SK-N-SH (cell line): ENCODE measurements around the gene MEGF8. TPM values are rescaled to one million over a fixed set of nuclear protein-coding genes. Genes with fewer than 3 reads are reported as not detected.

Experiments
- CTCF ChIA-PET: fragments of 300-600, 350-600 bp; formaldehyde crosslinking; extraction: SDS; loops from one replicate; lab custom pipeline; 2021; lab: Yijun Ruan, JAX
- POLR2A ChIA-PET: fragments of 350-600 bp; sonication (Branson Sonifier 250); formaldehyde crosslinking; extraction: SDS; loops from one replicate; lab custom pipeline; 2020; ENCODE audit warnings: antibody characterized with exemption, inconsistent platforms; lab: Yijun Ruan, JAX
- DNase-seq: peaks from one replicate; pipeline ENCODE4 v3.0.0; 2012
- H2AFZ ChIP-seq: fragments of 200-600 bp; sonication (generic); 2 replicates; pipeline ENCODE4 v1.8.1; 2016; ENCODE audit warnings: antibody characterized with exemption, mild to moderate bottlenecking, low read depth
- H3F3A ChIP-seq: fragments of 200-600 bp; sonication (generic); replicated peaks from 2 replicates; pipeline ENCODE3; 2016; ENCODE audit warnings: antibody characterized with exemption, mild to moderate bottlenecking; ENCODE audit not compliant: insufficient read depth
- H3K27ac ChIP-seq, 2 experiments: fragments of 200-500 bp in 1 of 2; fragments of 200-600 bp in 1 of 2; sonication (Bioruptor generic) in 1 of 2; sonication (generic), shearing (Covaris generic) in 1 of 2; 2 replicates each; pipeline versions ENCODE4 v1.5.1 to v1.6.1; 2014 to 2016; ENCODE audit warnings: low read depth in 2 of 2, inconsistent platforms in 1 of 2, low read length in 1 of 2, mild to moderate bottlenecking in 1 of 2, mixed read lengths in 1 of 2
- H3K27me3 ChIP-seq: fragments of 200-600 bp; sonication (generic), shearing (Covaris generic); 2 replicates; pipeline ENCODE4 v1.6.1; 2016; ENCODE audit warnings: mixed run types; ENCODE audit not compliant: insufficient read depth
- H3K36me3 ChIP-seq, 2 experiments: fragments of 200-500 bp in 1 of 2; fragments of 200-600 bp in 1 of 2; sonication (Bioruptor generic) in 1 of 2; sonication (generic) in 1 of 2; replicated peaks in 1 of 2; 2 replicates each; pipeline versions ENCODE3 to v1.5.1; 2014 to 2016; ENCODE audit warnings: low read length in 1 of 2, mild to moderate bottlenecking in 1 of 2; ENCODE audit not compliant: insufficient read depth in 2 of 2, control insufficient read depth in 1 of 2
- H3K4me1 ChIP-seq, 2 experiments: fragments of 200-500 bp in 1 of 2; fragments of 200-600 bp in 1 of 2; sonication (Bioruptor generic) in 1 of 2; sonication (generic), shearing (Covaris generic) in 1 of 2; 2 replicates each; pipeline versions ENCODE4 v1.5.1 to v1.6.1; 2014 to 2016; ENCODE audit warnings: low read depth in 1 of 2, low read length in 1 of 2, mixed run types in 1 of 2; ENCODE audit not compliant: insufficient read depth in 2 of 2, control insufficient read depth in 1 of 2
- H3K4me2 ChIP-seq: fragments of 200-600 bp; sonication (generic), shearing (Covaris generic); 2 replicates; pipeline ENCODE4 v1.6.1; 2017; ENCODE audit warnings: mixed run types
- H3K4me3 ChIP-seq, 2 experiments: fragments of 200-500 bp in 1 of 2; fragments of 200-600 bp in 1 of 2; sonication (Bioruptor generic) in 1 of 2; sonication (generic), shearing (Covaris generic) in 1 of 2; 2 replicates each; pipeline versions ENCODE4 v1.5.1 to v1.8.1; 2014 to 2016; ENCODE audit warnings: low read depth in 2 of 2, inconsistent platforms in 1 of 2, low read length in 1 of 2, mild to moderate bottlenecking in 1 of 2, mixed read lengths in 1 of 2, moderate library complexity in 1 of 2
- H3K79me2 ChIP-seq: fragments of 200-600 bp; sonication (generic); 2 replicates; pipeline ENCODE4 v1.8.1; 2017; ENCODE audit warnings: mild to moderate bottlenecking; ENCODE audit not compliant: insufficient read depth
- H3K9ac ChIP-seq: fragments of 200-600 bp; sonication (generic); 2 replicates; pipeline ENCODE4 v1.6.1; 2017; ENCODE audit warnings: mixed run types
- H3K9me2 ChIP-seq: fragments of 200-600 bp; sonication (generic); 2 replicates; pipeline ENCODE4 v1.6.1; 2017; ENCODE audit warnings: mixed run types
- H3K9me3 ChIP-seq: fragments of 200-600 bp; sonication (generic); 2 replicates; pipeline ENCODE4 v1.6.1; 2017; ENCODE audit warnings: mixed run types, mild to moderate bottlenecking, moderate library complexity
- H4K20me1 ChIP-seq: fragments of 200-600 bp; sonication (generic); 2 replicates; pipeline ENCODE4 v1.6.1; 2017; ENCODE audit warnings: mild to moderate bottlenecking, mixed run types; ENCODE audit not compliant: insufficient read depth
- ELF1 ChIP-seq: IDR thresholded peaks from 2 replicates; pipeline ENCODE4 v1.4.0; 2012
- EP300 ChIP-seq, 2 experiments: IDR thresholded peaks; 2 replicates each; pipeline versions ENCODE4 v1.4.0 to v1.6.1; 2012; ENCODE audit warnings: borderline replicate concordance in 1 of 2, low read depth in 1 of 2, low read length in 1 of 2
- EZH2phosphoT487 ChIP-seq: fragments of 200-600 bp; sonication (generic); IDR thresholded peaks from 2 replicates; pipeline ENCODE4 v1.6.1; 2017; ENCODE audit warnings: low read depth, mixed run types, mild to moderate bottlenecking, antibody characterized with exemption, moderate library complexity, borderline replicate concordance
- FOSL2 ChIP-seq: IDR thresholded peaks from 2 replicates; pipeline ENCODE4 v1.4.0; 2012; ENCODE audit warnings: low read depth, mild to moderate bottlenecking, moderate library complexity, borderline replicate concordance
- JUND ChIP-seq: IDR thresholded peaks from 2 replicates; pipeline ENCODE4 v1.4.0; 2012
- MXI1 ChIP-seq: IDR thresholded peaks from 2 replicates; pipeline ENCODE4 v1.6.1; 2012; ENCODE audit warnings: mild to moderate bottlenecking, low read depth, low read length, improper control_type of control experiment
- NFIC ChIP-seq: IDR thresholded peaks from 2 replicates; pipeline ENCODE4 v1.4.0; 2012; ENCODE audit warnings: borderline replicate concordance
- NRF1 ChIP-seq: IDR thresholded peaks from 2 replicates; pipeline ENCODE4 v1.6.1; 2012; ENCODE audit warnings: low read depth, mild to moderate bottlenecking, low read length
- RAD21 ChIP-seq: IDR thresholded peaks from 2 replicates; pipeline ENCODE4 v1.6.1; 2012; ENCODE audit warnings: mild to moderate bottlenecking, low read length
- RCOR1 ChIP-seq: fragments of 150-350 bp; IDR thresholded peaks from 2 replicates; pipeline ENCODE4 v1.6.1; 2017; ENCODE audit warnings: antibody characterized with exemption, low read length
- RFX5 ChIP-seq: IDR thresholded peaks from 2 replicates; pipeline ENCODE4 v1.6.1; 2012; ENCODE audit warnings: mild to moderate bottlenecking, improper control_type of control experiment, low read length
- RXRA ChIP-seq: IDR thresholded peaks from 2 replicates; pipeline ENCODE4 v1.4.0; 2012; ENCODE audit warnings: low read depth, mild to moderate bottlenecking, borderline replicate concordance
- TAF1 ChIP-seq: IDR thresholded peaks from 2 replicates; pipeline ENCODE4 v1.6.1; 2012; ENCODE audit warnings: low read depth, mild to moderate bottlenecking, low read length, moderate library complexity, borderline replicate concordance
- TCF12 ChIP-seq: IDR thresholded peaks from 2 replicates; pipeline ENCODE4 v1.4.0; 2012
- WGBS: methylation state at CpG from one replicate; pipeline ENCODE4 v1.1.6; 2017; ENCODE audit warnings: low lambda C conversion rate; 5-methylcytosine and 5-hydroxymethylcytosine counted together
- polyA plus RNA-seq, 3 experiments: library from polyadenylated mRNA; depleted of rRNA; stranded (reverse); fragments of >200 nt; gene quantifications; 2 replicates each; pipeline ENCODE4 v1.2.3, GENCODE V29; 2012
- TF ChIP-seq, protein P1 (sequence below): fragments of 150-350 bp; IDR thresholded peaks from 2 replicates; pipeline ENCODE4 v1.6.1; 2017; ENCODE audit warnings: antibody characterized with exemption, low read length, low read depth, borderline replicate concordance
- TF ChIP-seq, protein P2 (sequence below): IDR thresholded peaks from 2 replicates; pipeline ENCODE4 v1.4.0; 2012; ENCODE audit warnings: low read depth, borderline replicate concordance
- TF ChIP-seq, protein P3 (sequence below): IDR thresholded peaks from 2 replicates; pipeline ENCODE4 v1.6.1; 2012; ENCODE audit warnings: mild to moderate bottlenecking, low read depth, low read length, moderate library complexity

The MEGF8 gene
- polyA plus RNA-seq, 1 of the 3 experiments (the other 2 are of a cell fraction), result 19.1 TPM

DNA sequence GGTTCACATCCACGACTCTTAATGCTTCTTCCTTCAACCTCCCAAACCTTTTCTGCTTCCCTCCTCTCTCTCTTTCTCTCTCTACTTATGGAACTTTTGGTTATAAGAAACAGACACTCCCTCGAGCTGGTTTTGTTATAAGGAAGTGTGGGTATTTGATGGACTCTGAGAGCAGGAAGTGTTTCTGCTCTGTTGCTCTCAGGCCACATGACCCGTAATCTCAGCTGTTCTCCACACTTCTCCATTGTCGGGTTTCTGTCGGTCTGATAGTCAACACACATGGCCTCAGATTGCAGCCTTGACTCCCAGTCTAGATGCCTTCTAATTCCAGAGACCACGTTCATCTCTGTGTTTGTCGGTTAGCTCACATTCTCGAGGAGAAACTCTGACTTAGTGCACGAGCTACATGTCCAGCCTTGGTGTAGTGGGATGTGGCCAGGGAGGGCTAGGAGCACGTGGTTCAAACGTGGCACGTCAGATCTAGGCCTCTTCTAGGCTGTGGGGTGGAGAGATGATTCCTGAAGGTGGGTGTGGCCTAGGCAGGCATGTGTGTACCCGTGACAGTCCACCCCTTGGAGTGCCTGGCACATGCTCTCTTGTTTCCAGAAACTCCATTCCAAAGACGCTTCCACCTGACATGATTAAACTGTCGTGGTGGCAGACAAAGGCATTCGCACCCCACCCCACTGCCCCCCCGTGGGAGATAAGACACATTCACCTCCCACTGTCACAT is 38.3 kb downstream of the MEGF8 start:
- Histone ChIP-seq H3K9me3 (no peaks in the 10 kb centered on the region), H3K4me3 (no peak overlapping the region), H3K4me2 (no peak overlapping the region), H3K79me2 (no peaks in the 10 kb centered on the region), H3K27me3 (no peaks in the 10 kb centered on the region), H3K9ac (no peak overlapping the region), H3K36me3 (peaks cover 10 to 15% of the 10 kb centered on the region in 2 experiments), H3F3A (no peaks in the 10 kb centered on the region), H4K20me1 (no peaks in the 10 kb centered on the region), H2AFZ (no peak overlapping the region), H3K4me1 (no peaks in the 10 kb centered on the region; a peak in 1 of 4 replicates), H3K9me2 (no peaks in the 10 kb centered on the region), H3K27ac (no peak overlapping the region)
- ChIA-PET CTCF (interaction anchor here (0.6 kb wide), 1 partner anchor 15 kb away, joined by 3 read pairs; no protein-coding TSS in a partner anchor), POLR2A (no interaction called here)
- DNase-seq, result no peak
- TF ChIP-seq EZH2phosphoT487 (no peak), RFX5 (no peak), RXRA (no peak), TAF1 (no peak), ELF1 (no peak), TCF12 (no peak), MXI1 (no peak), NRF1 (no peak), RCOR1 (no peak), RAD21 (no peak), NFIC (no peak), JUND (no peak), FOSL2 (no peak), EP300 (IDR thresholded peaks at IDR 0.05; ENCODE audit: borderline replicate concordance in 1 of 2, low read depth in 1 of 2, low read length in 1 of 2) (no peak)
- TF ChIP-seq, protein P1, sequence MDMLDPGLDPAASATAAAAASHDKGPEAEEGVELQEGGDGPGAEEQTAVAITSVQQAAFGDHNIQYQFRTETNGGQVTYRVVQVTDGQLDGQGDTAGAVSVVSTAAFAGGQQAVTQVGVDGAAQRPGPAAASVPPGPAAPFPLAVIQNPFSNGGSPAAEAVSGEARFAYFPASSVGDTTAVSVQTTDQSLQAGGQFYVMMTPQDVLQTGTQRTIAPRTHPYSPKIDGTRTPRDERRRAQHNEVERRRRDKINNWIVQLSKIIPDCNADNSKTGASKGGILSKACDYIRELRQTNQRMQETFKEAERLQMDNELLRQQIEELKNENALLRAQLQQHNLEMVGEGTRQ, result no peak
- TF ChIP-seq, protein P2, sequence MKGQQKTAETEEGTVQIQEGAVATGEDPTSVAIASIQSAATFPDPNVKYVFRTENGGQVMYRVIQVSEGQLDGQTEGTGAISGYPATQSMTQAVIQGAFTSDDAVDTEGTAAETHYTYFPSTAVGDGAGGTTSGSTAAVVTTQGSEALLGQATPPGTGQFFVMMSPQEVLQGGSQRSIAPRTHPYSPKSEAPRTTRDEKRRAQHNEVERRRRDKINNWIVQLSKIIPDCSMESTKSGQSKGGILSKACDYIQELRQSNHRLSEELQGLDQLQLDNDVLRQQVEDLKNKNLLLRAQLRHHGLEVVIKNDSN, result no peak
- TF ChIP-seq, protein P3, sequence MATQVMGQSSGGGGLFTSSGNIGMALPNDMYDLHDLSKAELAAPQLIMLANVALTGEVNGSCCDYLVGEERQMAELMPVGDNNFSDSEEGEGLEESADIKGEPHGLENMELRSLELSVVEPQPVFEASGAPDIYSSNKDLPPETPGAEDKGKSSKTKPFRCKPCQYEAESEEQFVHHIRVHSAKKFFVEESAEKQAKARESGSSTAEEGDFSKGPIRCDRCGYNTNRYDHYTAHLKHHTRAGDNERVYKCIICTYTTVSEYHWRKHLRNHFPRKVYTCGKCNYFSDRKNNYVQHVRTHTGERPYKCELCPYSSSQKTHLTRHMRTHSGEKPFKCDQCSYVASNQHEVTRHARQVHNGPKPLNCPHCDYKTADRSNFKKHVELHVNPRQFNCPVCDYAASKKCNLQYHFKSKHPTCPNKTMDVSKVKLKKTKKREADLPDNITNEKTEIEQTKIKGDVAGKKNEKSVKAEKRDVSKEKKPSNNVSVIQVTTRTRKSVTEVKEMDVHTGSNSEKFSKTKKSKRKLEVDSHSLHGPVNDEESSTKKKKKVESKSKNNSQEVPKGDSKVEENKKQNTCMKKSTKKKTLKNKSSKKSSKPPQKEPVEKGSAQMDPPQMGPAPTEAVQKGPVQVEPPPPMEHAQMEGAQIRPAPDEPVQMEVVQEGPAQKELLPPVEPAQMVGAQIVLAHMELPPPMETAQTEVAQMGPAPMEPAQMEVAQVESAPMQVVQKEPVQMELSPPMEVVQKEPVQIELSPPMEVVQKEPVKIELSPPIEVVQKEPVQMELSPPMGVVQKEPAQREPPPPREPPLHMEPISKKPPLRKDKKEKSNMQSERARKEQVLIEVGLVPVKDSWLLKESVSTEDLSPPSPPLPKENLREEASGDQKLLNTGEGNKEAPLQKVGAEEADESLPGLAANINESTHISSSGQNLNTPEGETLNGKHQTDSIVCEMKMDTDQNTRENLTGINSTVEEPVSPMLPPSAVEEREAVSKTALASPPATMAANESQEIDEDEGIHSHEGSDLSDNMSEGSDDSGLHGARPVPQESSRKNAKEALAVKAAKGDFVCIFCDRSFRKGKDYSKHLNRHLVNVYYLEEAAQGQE, result no peak
- 87% methylated on average over 17 of the region's 17 CpGs for WGBS
